ENCODE results near the gene MDFIC.

GRCh38 chr7:114911411-114911810 is 10.5 kb upstream of the MDFIC start:
- TF ChIP-seq POLR2A (IDR thresholded peaks at IDR 0.05; ENCODE audit: low read depth, low read length) (no peak), PAX5 (IDR thresholded peaks at IDR 0.05; ENCODE audit: insufficient read depth, low read length, severe bottlenecking) (no peak), SPI1 (IDR thresholded peaks at IDR 0.05; ENCODE audit: low read depth, low read length) (no peak), POLR2AphosphoS5 (IDR thresholded peaks at IDR 0.05; ENCODE audit: low read depth, low read length) (no peak), TAF1 (IDR thresholded peaks at IDR 0.05; ENCODE audit: low read depth, low read length) (no peak)
